ENCODE measurements around the gene CARD19. TPM values are rescaled to one million over a fixed set of nuclear protein-coding genes. Genes with fewer than 3 reads are reported as not detected.

The CARD19 gene
- total and polyA plus RNA-seq, 11 donors: 24.2 to 46.2 (median 30.5) TPM

DNA sequence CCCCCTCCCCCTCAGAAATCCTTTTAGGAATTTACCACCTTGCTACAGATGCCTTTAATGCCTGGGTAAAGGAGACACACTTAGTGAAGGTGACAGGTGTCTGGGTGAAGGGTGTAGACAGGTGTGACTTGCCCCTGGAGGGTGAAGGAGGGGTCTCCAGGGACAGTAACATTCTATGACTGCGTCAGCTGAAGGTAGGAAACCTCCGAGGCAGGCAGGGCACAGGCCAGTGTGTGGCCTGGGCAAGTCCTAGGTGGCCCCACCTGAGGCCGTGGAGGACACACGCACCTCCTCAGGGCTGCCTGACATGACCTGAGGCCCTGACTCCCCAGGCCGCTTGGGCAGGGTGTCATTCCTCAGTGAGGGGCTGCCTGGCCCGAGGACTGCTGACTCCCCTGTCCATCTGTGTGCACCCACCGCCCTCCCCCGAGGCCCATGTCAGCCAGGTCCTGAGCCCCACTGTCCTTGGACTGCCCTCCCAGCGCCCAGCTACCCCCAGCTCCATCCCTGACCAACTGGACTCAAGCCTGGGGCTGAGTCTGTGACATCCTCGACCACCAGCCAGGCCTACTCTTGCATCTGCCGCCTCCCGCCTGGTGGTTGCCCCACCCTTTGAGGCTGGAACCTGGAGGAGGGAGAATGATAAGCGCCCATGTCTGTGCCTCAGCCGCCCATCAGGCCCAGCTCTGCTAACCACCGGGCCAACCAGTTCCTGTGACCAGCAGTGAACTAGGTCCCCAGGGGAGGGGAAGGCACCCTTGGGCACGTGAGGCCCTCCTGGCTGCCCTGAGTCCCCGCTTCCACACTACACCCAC, 18.4 kb downstream of the CARD19 start:
- peaks cover 0 to 73% (median 7%) of the 10 kb centered on the region in 12 donors for H3K4me1 ChIP-seq
- DNase-seq: peak in 4 of 5 donors; percentile 10 to 60 (median 24)
- no peak for ATAC-seq
- intact Hi-C loops (cut with DNase I): loop anchor here in 2 of 10 donors (5.0 kb wide), 2 partner anchors 188 to 193 kb away; no protein-coding TSS in a partner anchor
- TF ChIP-seq CTCF (IDR thresholded peaks at IDR 0.05) (no peak), POLR2A (IDR thresholded peaks at IDR 0.05) (no peak)
- H3K27me3 ChIP-seq: no peaks in the 10 kb centered on the region
- peak overlapping the region in 1 of 12 donors; percentile 60 for H3K27ac ChIP-seq
- WGBS, 4 donors: 80 to 88% (median 88%) methylated on average over 10 to 17 of the region's 17 CpGs
- H3K36me3 ChIP-seq: peaks cover 0 to 37% (median 17%) of the 10 kb centered on the region in 9 donors
- H3K4me3 ChIP-seq: no peak overlapping the region
- H3K9me3 ChIP-seq: no peaks in the 10 kb centered on the region

GRCh38 chr9:93114984-93115335, 18.9 kb downstream of the CARD19 start:
- WGBS, 4 donors: 89 to 93% (median 90%) methylated on average over 5 of the region's 5 CpGs
- H3K4me1 ChIP-seq: peaks cover 0 to 74% (median 11%) of the 10 kb centered on the region in 12 donors
- no peak for TF ChIP-seq CTCF (IDR thresholded peaks at IDR 0.05)
- no peak for TF ChIP-seq POLR2A (IDR thresholded peaks at IDR 0.05)
- intact Hi-C loops (cut with DNase I): loop anchor here in 2 of 10 donors (5.0 kb wide), 2 partner anchors 187 to 192 kb away; no protein-coding TSS in a partner anchor
- DNase-seq (no peak), ATAC-seq (no peak)
- no peaks in the 10 kb centered on the region for H3K9me3 ChIP-seq
- no peak overlapping the region for H3K4me3 ChIP-seq
- H3K27me3 ChIP-seq: no peaks in the 10 kb centered on the region
- peaks cover 0 to 37% (median 17%) of the 10 kb centered on the region in 9 donors for H3K36me3 ChIP-seq
- peak overlapping the region in 1 of 12 donors; percentile 32 for H3K27ac ChIP-seq

GRCh38 chr9:93115486-93116071, 19.6 kb downstream of the CARD19 start:
- WGBS, 4 donors: 46 to 76% (median 54%) methylated on average over 3 of the region's 3 CpGs
- DNase-seq: peak in 3 of 5 donors; percentile 3 to 17 (median 3)
- peaks cover 0 to 33% (median 16%) of the 10 kb centered on the region in 9 donors for H3K36me3 ChIP-seq
- ATAC-seq: no peak
- H3K9me3 ChIP-seq: no peaks in the 10 kb centered on the region
- no peaks in the 10 kb centered on the region for H3K27me3 ChIP-seq
- TF ChIP-seq CTCF (IDR thresholded peaks at IDR 0.05) (no peak), POLR2A (IDR thresholded peaks at IDR 0.05) (no peak)
- intact Hi-C loops (cut with DNase I): no loop called here
- H3K4me1 ChIP-seq: peaks cover 0 to 74% (median 18%) of the 10 kb centered on the region in 12 donors
- peak overlapping the region in 1 of 12 donors; percentile 48 for H3K27ac ChIP-seq
- H3K4me3 ChIP-seq: no peak overlapping the region

All from heart left ventricle (tissue), 16 donors.